ENCODE data around the gene FAM168A.
"Not testable (repeated sequence)": the region's sequence is repeated elsewhere in the genome, so short reads cannot be mapped to it uniquely, and the experiment has no call there.

The FAM168A gene

DNA sequence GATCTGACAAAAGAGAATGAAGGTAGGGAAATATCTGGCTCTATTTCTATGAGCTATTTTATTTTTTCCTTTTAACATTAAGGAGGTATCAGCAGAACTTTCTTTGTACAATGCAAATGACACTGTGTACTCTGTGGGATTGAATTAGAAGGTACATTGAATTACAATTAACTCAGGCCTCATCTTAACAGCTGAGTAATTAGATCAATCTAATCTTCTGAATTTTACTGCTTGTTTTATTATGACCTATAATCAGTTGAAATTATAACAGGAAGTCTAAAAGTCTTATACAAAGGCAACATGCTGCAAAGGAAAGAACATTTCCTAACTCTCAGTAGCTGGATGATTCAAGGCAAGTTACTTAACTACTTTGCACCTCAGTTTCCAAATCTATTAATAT is 151.9 kb downstream of the FAM168A start:
- no peak overlapping the region for H3K4me3 ChIP-seq (ENCODE audit: low read depth, low read length)
- TF ChIP-seq, protein P1, sequence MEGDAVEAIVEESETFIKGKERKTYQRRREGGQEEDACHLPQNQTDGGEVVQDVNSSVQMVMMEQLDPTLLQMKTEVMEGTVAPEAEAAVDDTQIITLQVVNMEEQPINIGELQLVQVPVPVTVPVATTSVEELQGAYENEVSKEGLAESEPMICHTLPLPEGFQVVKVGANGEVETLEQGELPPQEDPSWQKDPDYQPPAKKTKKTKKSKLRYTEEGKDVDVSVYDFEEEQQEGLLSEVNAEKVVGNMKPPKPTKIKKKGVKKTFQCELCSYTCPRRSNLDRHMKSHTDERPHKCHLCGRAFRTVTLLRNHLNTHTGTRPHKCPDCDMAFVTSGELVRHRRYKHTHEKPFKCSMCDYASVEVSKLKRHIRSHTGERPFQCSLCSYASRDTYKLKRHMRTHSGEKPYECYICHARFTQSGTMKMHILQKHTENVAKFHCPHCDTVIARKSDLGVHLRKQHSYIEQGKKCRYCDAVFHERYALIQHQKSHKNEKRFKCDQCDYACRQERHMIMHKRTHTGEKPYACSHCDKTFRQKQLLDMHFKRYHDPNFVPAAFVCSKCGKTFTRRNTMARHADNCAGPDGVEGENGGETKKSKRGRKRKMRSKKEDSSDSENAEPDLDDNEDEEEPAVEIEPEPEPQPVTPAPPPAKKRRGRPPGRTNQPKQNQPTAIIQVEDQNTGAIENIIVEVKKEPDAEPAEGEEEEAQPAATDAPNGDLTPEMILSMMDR (IDR thresholded peaks at IDR 0.05; ENCODE audit: low read depth, low read length, missing control alignments) = no peak
- no peak for DNase-seq (ENCODE audit: low read depth)

DNA sequence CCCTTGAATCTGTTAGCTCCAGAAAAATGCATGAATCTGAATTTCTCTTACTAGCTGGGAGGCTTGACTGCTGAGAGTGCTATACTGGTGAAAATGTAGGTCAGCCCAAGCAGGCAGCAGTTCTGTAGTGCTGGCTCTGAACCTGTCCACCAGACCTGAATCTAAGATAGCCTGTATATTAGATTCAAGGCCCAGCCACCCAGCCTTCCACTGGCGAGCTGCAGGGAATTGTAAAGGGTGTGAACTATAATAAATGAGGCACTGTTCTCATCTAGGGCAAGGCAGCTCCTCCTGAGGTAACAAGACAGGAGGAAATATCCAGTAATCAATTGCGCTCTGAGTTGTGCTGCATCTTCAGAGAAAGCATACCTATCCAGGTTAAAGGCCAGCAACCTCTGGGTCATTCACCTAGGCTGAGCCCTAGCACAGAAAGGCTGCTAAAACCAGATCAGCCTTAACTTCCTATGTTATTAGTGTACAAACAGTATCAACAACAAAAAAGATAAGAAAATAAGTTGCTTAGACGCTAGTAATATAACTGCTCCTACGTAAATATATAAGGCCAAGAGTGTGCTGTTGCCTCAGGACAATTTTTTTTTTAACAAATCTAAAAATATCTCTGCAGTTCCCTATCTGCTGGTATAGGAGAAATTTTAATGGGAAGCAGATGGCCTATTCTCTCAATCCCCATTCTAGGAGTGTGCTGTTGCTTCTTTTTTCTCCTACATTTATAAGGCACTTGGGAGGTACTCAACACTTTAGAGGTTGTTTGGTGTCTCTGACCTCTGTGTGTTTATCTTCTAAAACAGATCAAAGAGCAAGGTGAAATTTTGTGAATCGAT is 158.7 kb downstream of the FAM168A start:
- H3K4me3 ChIP-seq (ENCODE audit: low read depth, low read length) = no peak overlapping the region
- DNase-seq (ENCODE audit: low read depth) = no peak
- TF ChIP-seq, protein P1 (IDR thresholded peaks at IDR 0.05; ENCODE audit: low read depth, low read length, missing control alignments) = no peak

DNA sequence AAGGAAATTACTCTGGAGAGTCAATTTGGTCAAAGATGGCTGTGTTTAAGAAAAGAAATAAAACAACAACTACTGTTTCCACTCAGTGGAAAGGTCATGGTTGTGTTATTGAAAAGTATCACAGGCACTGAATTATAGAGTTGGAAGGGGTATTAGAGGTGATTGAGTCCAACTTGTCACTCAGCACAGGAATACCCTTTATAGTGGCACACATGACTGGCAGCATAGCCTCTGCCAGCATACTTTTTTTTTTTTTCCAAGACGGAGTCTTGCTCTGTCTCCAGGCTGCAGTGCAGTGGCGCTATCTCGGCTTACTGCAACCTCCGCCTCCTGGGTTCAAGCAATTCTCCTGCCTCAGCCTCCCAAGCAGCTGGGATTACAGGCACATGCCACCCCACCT is 161.1 kb downstream of the FAM168A start:
- not testable (repeated sequence) for DNase-seq (ENCODE audit: low read depth); H3K4me3 ChIP-seq (ENCODE audit: low read depth, low read length)

DNA sequence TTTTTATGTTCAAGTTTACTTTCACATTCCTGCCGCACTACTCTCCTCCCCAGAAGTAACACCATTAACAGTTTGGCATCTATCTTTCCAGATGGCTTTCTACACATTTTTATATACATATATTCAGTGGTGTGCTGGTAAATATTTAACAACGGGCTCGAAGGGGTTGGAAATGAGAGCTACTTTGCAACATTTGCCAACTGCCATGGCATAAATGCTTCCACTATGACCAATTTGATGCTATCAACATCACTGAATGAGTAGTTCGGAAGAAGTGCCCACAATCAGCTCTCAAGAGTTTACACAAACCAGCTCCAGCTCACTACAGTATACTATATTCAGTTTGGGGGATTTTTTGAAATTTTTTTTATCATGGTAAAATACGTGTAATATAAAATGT is 166.5 kb downstream of the FAM168A start:
- TF ChIP-seq, protein P1 (IDR thresholded peaks at IDR 0.05; ENCODE audit: low read depth, low read length, missing control alignments) = no peak
- no peak overlapping the region for H3K4me3 ChIP-seq (ENCODE audit: low read depth, low read length)
- no peak for DNase-seq (ENCODE audit: low read depth)

DNA sequence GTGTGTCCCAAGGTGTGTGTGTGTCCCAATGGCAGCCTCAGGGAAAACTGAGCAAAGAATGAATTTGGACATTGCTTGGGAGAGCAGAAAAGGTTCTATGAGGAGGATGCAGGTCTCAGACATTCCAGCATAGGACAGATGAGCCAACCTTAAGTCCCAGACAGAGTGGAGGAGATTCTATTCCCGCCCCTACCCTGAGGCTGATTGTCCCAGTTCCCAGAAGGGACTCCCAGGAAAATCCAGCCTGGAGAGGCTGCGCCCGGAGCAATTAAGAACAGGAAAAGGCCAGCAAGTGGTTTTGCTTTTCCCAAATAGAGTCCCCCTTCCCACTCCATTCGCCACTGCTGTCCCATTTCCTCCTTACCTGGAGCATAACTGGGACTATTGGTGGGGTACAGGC is 167.6 kb downstream of the FAM168A start:
- TF ChIP-seq, protein P1 (IDR thresholded peaks at IDR 0.05; ENCODE audit: low read depth, low read length, missing control alignments) = no peak
- H3K4me3 ChIP-seq (ENCODE audit: low read depth, low read length) = no peak overlapping the region
- DNase-seq (ENCODE audit: low read depth) = no peak

DNA sequence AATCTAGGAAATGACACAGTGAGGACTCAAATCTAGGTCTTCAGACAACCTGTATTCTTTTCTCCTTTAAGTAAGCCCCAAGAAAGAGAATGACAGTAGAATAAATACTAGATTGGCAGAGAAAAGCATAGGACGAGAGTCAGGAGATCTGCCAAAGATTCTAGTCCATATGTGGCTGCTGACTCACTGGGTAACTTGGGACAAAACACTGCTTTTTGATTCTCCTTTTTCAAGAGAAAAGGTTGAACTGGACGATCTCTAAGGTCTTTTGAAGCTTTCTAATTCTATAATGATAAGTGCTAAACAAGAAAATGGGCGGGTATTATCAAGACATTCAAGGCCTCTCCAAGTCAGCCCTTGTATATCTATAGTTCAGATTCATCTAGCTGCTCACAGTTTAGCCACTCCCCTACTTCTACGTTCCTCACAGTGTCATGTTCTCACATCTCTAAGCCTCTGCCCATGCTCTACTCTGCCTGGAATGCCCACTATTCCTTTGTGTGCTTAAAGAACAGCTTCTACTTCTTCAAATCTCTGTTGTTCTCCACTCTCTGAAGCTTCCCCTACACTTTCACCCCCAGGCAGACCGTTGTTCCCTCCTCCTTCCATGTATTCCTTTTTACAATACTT is 168.7 kb downstream of the FAM168A start:
- TF ChIP-seq, protein P1 (IDR thresholded peaks at IDR 0.05; ENCODE audit: low read depth, low read length, missing control alignments) = no peak
- DNase-seq (ENCODE audit: low read depth) = no peak

DNA sequence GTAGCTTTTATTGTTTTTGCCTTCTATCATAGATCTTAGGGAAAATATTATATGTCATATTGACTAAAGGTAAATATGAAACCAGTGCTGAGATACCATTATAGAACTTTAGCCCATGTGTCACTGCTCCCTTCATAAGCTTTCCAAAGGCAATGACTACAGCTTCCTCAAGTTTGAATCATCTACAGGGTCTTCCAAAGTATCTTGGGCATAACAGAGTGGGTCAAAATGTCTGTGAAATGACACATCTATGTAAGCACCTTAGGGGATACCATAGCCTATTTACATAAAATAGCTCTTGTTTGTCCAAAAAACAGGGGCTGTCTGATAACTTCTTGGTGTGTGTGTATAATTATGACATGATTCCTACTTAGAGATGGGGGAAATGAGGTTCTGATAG is 169.2 kb downstream of the FAM168A start:
- no peak for DNase-seq (ENCODE audit: low read depth)
- H3K4me3 ChIP-seq (ENCODE audit: low read depth, low read length) = no peak overlapping the region
- TF ChIP-seq, protein P1 (IDR thresholded peaks at IDR 0.05; ENCODE audit: low read depth, low read length, missing control alignments) = no peak

More for the DNA sequence above, 168.7 kb downstream of the FAM168A start:
- no peak overlapping the region for H3K4me3 ChIP-seq (ENCODE audit: low read depth, low read length)

Measured in GM12864 (cell line).